ENCODE measurements around the gene AMDHD1.

GRCh38 chr12:95959107-95959506 is 16.0 kb downstream of the AMDHD1 start:
- TF ChIP-seq BCL11A (tag by site-specific recombination; IDR thresholded peaks at IDR 0.05; ENCODE audit: low read depth), result no peak
- no peak for TF ChIP-seq YY1 (tag by site-specific recombination; IDR thresholded peaks at IDR 0.05)
- TF ChIP-seq, protein P1, sequence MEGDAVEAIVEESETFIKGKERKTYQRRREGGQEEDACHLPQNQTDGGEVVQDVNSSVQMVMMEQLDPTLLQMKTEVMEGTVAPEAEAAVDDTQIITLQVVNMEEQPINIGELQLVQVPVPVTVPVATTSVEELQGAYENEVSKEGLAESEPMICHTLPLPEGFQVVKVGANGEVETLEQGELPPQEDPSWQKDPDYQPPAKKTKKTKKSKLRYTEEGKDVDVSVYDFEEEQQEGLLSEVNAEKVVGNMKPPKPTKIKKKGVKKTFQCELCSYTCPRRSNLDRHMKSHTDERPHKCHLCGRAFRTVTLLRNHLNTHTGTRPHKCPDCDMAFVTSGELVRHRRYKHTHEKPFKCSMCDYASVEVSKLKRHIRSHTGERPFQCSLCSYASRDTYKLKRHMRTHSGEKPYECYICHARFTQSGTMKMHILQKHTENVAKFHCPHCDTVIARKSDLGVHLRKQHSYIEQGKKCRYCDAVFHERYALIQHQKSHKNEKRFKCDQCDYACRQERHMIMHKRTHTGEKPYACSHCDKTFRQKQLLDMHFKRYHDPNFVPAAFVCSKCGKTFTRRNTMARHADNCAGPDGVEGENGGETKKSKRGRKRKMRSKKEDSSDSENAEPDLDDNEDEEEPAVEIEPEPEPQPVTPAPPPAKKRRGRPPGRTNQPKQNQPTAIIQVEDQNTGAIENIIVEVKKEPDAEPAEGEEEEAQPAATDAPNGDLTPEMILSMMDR (tag by site-specific recombination; IDR thresholded peaks at IDR 0.05), result no peak
- TF ChIP-seq FEZF1 (tag by site-specific recombination; IDR thresholded peaks at IDR 0.05), result no peak
- TF ChIP-seq ZSCAN16 (tag by site-specific recombination; IDR thresholded peaks at IDR 0.05), result no peak

Measured in HEK293 (cell line).